OCI-LY7 (cell line): ENCODE data around the gene NAV2.

Source experiments
- EZH2phosphoT487 ChIP-seq: fragments of 200-600 bp; sonication (generic); IDR thresholded peaks from 2 replicates; pipeline ENCODE4 v1.6.1; 2018; ENCODE audit warnings: low read depth, borderline replicate concordance, mild to moderate bottlenecking, mixed run types, antibody characterized with exemption, low read length, moderate library complexity, mixed read lengths
- TF ChIP-seq, protein P1 (sequence below): fragments of 200-600 bp; sonication (generic); conservative IDR thresholded peaks from 2 replicates; pipeline ENCODE4 v1.5.1; 2014; ENCODE audit warnings: mild to moderate bottlenecking, antibody characterized with exemption, low read length, moderate library complexity, mixed read lengths

DNA sequence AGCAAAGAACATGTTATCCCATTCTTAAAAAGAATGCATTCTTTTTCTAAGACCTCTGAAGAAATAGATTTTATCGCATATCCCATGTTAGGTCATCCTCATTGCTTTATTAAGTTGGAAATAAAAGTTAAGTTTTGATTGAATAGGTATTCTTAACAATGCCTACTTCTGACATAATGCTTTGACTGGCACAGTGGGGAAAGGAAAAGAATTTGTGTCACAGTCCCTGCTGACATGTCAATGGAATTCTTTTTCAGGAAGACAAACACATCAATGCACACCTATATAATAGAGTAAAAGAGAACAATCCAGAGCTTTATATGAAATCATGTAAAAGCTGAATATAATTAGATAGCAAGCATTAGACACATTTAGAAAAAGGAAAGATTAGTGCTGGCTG lies 341.9 kb downstream of the NAV2 start:
- TF ChIP-seq, protein P1, sequence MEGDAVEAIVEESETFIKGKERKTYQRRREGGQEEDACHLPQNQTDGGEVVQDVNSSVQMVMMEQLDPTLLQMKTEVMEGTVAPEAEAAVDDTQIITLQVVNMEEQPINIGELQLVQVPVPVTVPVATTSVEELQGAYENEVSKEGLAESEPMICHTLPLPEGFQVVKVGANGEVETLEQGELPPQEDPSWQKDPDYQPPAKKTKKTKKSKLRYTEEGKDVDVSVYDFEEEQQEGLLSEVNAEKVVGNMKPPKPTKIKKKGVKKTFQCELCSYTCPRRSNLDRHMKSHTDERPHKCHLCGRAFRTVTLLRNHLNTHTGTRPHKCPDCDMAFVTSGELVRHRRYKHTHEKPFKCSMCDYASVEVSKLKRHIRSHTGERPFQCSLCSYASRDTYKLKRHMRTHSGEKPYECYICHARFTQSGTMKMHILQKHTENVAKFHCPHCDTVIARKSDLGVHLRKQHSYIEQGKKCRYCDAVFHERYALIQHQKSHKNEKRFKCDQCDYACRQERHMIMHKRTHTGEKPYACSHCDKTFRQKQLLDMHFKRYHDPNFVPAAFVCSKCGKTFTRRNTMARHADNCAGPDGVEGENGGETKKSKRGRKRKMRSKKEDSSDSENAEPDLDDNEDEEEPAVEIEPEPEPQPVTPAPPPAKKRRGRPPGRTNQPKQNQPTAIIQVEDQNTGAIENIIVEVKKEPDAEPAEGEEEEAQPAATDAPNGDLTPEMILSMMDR = no peak
- TF ChIP-seq EZH2phosphoT487 = no peak
